ENCODE data around the gene ARPC5L. TPM values are rescaled to one million over a fixed set of nuclear protein-coding genes. Genes with fewer than 3 reads are reported as not detected.

Gene ARPC5L
- total and polyA plus RNA-seq, 9 of the 15 experiments (the other 6 are each of a cell fraction or from before 2014, with no cell fraction given) = 25.4 to 113 (median 63.8) TPM

DNA sequence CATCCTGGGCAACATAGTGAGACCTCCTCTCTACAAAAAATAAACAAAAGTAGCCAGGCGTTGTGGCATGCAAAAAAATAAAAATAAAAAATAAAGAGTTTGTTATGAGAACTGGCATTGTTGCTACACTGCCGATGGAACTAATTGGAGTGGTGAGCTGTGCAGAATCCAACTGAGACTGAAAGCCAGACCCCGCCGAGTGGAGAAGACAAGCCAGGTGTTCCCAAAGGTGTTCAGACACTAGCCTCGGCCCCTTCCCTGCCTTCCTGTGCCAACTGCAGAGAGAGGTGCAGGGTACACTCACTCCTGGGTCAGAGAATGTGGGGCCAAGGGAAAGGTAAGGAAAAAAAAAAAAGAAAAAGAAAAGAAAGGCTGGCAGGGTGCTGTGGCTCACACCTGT, 46.3 kb upstream of the ARPC5L start (continued):
- no peak for TF ChIP-seq ZNF830 (CRISPR knock-in tag; IDR thresholded peaks at IDR 0.05)

GRCh38 chr9:124818431-124819281, 43.3 kb upstream of the ARPC5L start:
- FAIRE-seq (peak; percentile 61), DNase-seq (ENCODE audit: extremely low read depth in 1 of 4, low spot score in 3 of 4) (peak in 3 of 4 experiments; percentile 44 to 60 (median 50)), ATAC-seq (peak; percentile 75)
- in situ Hi-C loops (cut with MboI) (no loop called here), intact Hi-C loops (cut with micrococcal nuclease) (no loop called here)
- H3K79me2 ChIP-seq (ENCODE audit: control insufficient read depth, insufficient read depth, low read length) = no peaks in the 10 kb centered on the region
- peak overlapping the region; percentile 40 for H3K4me2 ChIP-seq (ENCODE audit: insufficient read depth, low read length)
- CTCF ChIA-PET (ENCODE audit: low intra/inter-chr PET ratio) = no interaction called here
- no TSS peak for BruUV-seq (replicated peaks)
- no peaks in the 10 kb centered on the region for H3K27me3 ChIP-seq (ENCODE audit: control insufficient read depth in 2 of 2, insufficient read depth in 2 of 2, low read length in 2 of 2)
- WGBS (ENCODE audit: insufficient coverage, low coverage, missing lambda C conversion rate) = 21% methylated on average over 18 of the region's 18 CpGs
- H3K36me3 ChIP-seq (ENCODE audit: control insufficient read depth, insufficient read depth, low read length) = no peaks in the 10 kb centered on the region
- H3K9ac ChIP-seq (ENCODE audit: insufficient read depth in 1 of 2, low read depth in 2 of 2, low read length in 2 of 2) = peak overlapping the region in 1 of 2 experiments; percentile 84; a peak in 2 of 4 replicates
- H3K4me3 ChIP-seq = no peak overlapping the region
- peak overlapping the region; percentile 90 for H2AFZ ChIP-seq (ENCODE audit: low read depth, low read length)
- H3K27ac ChIP-seq (ENCODE audit: extremely low read depth, low read depth, low read length) = no peak overlapping the region
- H3K9me1 ChIP-seq (ENCODE audit: control insufficient read depth, insufficient read depth, low read length) = no peaks in the 10 kb centered on the region
- POLR2A ChIA-PET = interaction anchor here (0.6 to 1.5 kb wide), 7 partner anchors 11 to 89 kb away, joined by 3 to 5 read pairs (median 4); no protein-coding TSS in a partner anchor
- no peaks in the 10 kb centered on the region for H4K20me1 ChIP-seq (replicated peaks; ENCODE audit: control insufficient read depth, insufficient read depth, low read length)
- H3K4me1 ChIP-seq (replicated peaks in 1 of 2; ENCODE audit: control insufficient read depth in 2 of 2, insufficient read depth in 2 of 2, low read length in 2 of 2) = peaks cover 13 to 14% of the 10 kb centered on the region in 2 experiments
- no peaks in the 10 kb centered on the region for H3K9me3 ChIP-seq (replicated peaks; ENCODE audit: control insufficient read depth, insufficient read depth, low read depth, low read length)
- TF ChIP-seq ZNF444 (CRISPR knock-in tag; IDR thresholded peaks at IDR 0.05) (no peak), ZNF41 (CRISPR knock-in tag; conservative IDR thresholded peaks at IDR 0.05) (no peak), ZNF584 (CRISPR knock-in tag; IDR thresholded peaks at IDR 0.05; ENCODE audit: low read depth) (0 out of 2 replicates have a peak, but pooled peaks have one; percentile 15), CCNT2 (IDR thresholded peaks at IDR 0.05; ENCODE audit: borderline replicate concordance, extremely low read depth, insufficient read length, low read depth, low read length) (no peak), ARID1B (IDR thresholded peaks at IDR 0.05) (peak; percentile 48; the same call in 1 of the 2 replicates), TBL1XR1 (IDR thresholded peaks at IDR 0.05; ENCODE audit: low read length in 2 of 2) (no peak), NR2C1 (IDR thresholded peaks at IDR 0.05) (no peak), NR2C1 (tag; IDR thresholded peaks at IDR 0.05) (0 out of 2 replicates have a peak, but pooled peaks have one; percentile 11), FUS (optimal IDR thresholded peaks at IDR 0.05; ENCODE audit: low read depth, low read length) (no peak), MITF (IDR thresholded peaks at IDR 0.05) (peak; percentile 87), CXXC5 (CRISPR knock-in tag; IDR thresholded peaks at IDR 0.05) (0 out of 2 replicates have a peak, but pooled peaks have one; percentile 44), MBD2 (IDR thresholded peaks at IDR 0.05; ENCODE audit: borderline replicate concordance, low read depth) (no peak)
- TF ChIP-seq, protein P1, sequence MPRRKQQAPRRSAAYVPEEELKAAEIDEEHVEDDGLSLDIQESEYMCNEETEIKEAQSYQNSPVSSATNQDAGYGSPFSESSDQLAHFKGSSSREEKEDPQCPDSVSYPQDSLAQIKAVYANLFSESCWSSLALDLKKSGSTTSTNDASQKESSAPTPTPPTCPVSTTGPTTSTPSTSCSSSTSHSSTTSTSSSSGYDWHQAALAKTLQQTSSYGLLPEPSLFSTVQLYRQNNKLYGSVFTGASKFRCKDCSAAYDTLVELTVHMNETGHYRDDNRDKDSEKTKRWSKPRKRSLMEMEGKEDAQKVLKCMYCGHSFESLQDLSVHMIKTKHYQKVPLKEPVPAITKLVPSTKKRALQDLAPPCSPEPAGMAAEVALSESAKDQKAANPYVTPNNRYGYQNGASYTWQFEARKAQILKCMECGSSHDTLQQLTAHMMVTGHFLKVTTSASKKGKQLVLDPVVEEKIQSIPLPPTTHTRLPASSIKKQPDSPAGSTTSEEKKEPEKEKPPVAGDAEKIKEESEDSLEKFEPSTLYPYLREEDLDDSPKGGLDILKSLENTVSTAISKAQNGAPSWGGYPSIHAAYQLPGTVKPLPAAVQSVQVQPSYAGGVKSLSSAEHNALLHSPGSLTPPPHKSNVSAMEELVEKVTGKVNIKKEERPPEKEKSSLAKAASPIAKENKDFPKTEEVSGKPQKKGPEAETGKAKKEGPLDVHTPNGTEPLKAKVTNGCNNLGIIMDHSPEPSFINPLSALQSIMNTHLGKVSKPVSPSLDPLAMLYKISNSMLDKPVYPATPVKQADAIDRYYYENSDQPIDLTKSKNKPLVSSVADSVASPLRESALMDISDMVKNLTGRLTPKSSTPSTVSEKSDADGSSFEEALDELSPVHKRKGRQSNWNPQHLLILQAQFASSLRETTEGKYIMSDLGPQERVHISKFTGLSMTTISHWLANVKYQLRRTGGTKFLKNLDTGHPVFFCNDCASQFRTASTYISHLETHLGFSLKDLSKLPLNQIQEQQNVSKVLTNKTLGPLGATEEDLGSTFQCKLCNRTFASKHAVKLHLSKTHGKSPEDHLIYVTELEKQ (CRISPR knock-in tag; IDR thresholded peaks at IDR 0.05) = no peak
